ENCODE results near the gene BCAS2.
"Not testable (repeated sequence)": the region's sequence is repeated elsewhere in the genome, so short reads cannot be mapped to it uniquely, and the experiment has no call there.

The BCAS2 gene

GRCh38 chr1:114585231-114585630 is 3.8 kb upstream of the BCAS2 start:
- Histone ChIP-seq H2AFZ (ENCODE audit: low read depth, low read length) (no peak overlapping the region), H3K79me1 (replicated peaks; ENCODE audit: low read length, poor library complexity, severe bottlenecking) (peaks cover 6% of the 10 kb centered on the region), H3K27ac (ENCODE audit: low read length, poor library complexity, severe bottlenecking) (no peak overlapping the region), H3K36me3 (ENCODE audit: control insufficient read depth in 1 of 2, insufficient read depth in 2 of 2, low read depth in 1 of 2, low read length in 2 of 2) (peaks cover 0 to 18% of the 10 kb centered on the region in 2 experiments), H3K14ac (ENCODE audit: low read length in 2 of 2) (no peak overlapping the region), H2BK5ac (ENCODE audit: low read depth, low read length, poor library complexity, severe bottlenecking) (no peak overlapping the region), H2BK15ac (ENCODE audit: low read depth, poor library complexity, severe bottlenecking) (no peak overlapping the region), H2BK12ac (ENCODE audit: low read length in 2 of 2) (no peak overlapping the region), H2AK5ac (ENCODE audit: low read length, severe bottlenecking) (no peak overlapping the region), H3K9ac (ENCODE audit: low read length) (no peak overlapping the region), H3K9me3 (ENCODE audit: control insufficient read depth, low read length) (no peaks in the 10 kb centered on the region), H3K4me1 (ENCODE audit: control insufficient read depth, insufficient read depth, low read depth, low read length) (peaks cover 5% of the 10 kb centered on the region), H4K91ac (ENCODE audit: low read length) (no peak overlapping the region), H3K4me2 (ENCODE audit: low read length, poor library complexity, severe bottlenecking) (no peak overlapping the region), H3K4ac (ENCODE audit: low read depth in 1 of 2, low read length in 2 of 2) (no peak overlapping the region), H3K4me3 (ENCODE audit: insufficient read depth in 1 of 2, low read depth in 1 of 2, low read length in 2 of 2) (no peak overlapping the region), H3K23ac (ENCODE audit: low read length in 2 of 2) (no peak overlapping the region), H2BK120ac (ENCODE audit: low read depth, low read length) (no peak overlapping the region), H3K27me3 (ENCODE audit: control insufficient read depth in 1 of 2, insufficient read depth in 1 of 2, low read length in 2 of 2) (no peaks in the 10 kb centered on the region), H3K18ac (ENCODE audit: low read depth in 1 of 2, low read length in 2 of 2) (no peak overlapping the region), H4K8ac (ENCODE audit: low read length) (no peak overlapping the region)
- DNase-seq: no peak
- WGBS: no CpG with 5 or more reads among the region's 1 CpG

GRCh38 chr1:114574365-114574764 is 7.0 kb downstream of the BCAS2 start:
- Histone ChIP-seq H2AK5ac (ENCODE audit: low read length, severe bottlenecking) (no peak overlapping the region), H3K23ac (ENCODE audit: low read length in 2 of 2) (no peak overlapping the region), H4K8ac (ENCODE audit: low read length) (no peak overlapping the region), H2BK12ac (ENCODE audit: low read length in 2 of 2) (no peak overlapping the region), H4K91ac (ENCODE audit: low read length) (no peak overlapping the region), H3K4ac (ENCODE audit: low read depth in 1 of 2, low read length in 2 of 2) (no peak overlapping the region), H3K9ac (ENCODE audit: low read length) (no peak overlapping the region), H3K27ac (ENCODE audit: low read length, poor library complexity, severe bottlenecking) (no peak overlapping the region), H3K18ac (ENCODE audit: low read depth in 1 of 2, low read length in 2 of 2) (no peak overlapping the region), H2BK5ac (ENCODE audit: low read depth, low read length, poor library complexity, severe bottlenecking) (no peak overlapping the region), H3K4me1 (ENCODE audit: control insufficient read depth, insufficient read depth, low read depth, low read length) (no peaks in the 10 kb centered on the region), H3K36me3 (ENCODE audit: control insufficient read depth in 1 of 2, insufficient read depth in 2 of 2, low read depth in 1 of 2, low read length in 2 of 2) (peaks cover 34 to 91% of the 10 kb centered on the region in 2 experiments), H3K79me1 (replicated peaks; ENCODE audit: low read length, poor library complexity, severe bottlenecking) (peaks cover 24% of the 10 kb centered on the region), H2AFZ (ENCODE audit: low read depth, low read length) (no peak overlapping the region), H3K4me2 (ENCODE audit: low read length, poor library complexity, severe bottlenecking) (no peak overlapping the region), H3K9me3 (ENCODE audit: control insufficient read depth, low read length) (no peaks in the 10 kb centered on the region), H3K4me3 (ENCODE audit: insufficient read depth in 1 of 2, low read depth in 1 of 2, low read length in 2 of 2) (no peak overlapping the region), H3K27me3 (ENCODE audit: control insufficient read depth in 1 of 2, insufficient read depth in 1 of 2, low read length in 2 of 2) (no peaks in the 10 kb centered on the region), H3K14ac (ENCODE audit: low read length in 2 of 2) (no peak overlapping the region), H2BK120ac (ENCODE audit: low read depth, low read length) (no peak overlapping the region), H2BK15ac (ENCODE audit: low read depth, poor library complexity, severe bottlenecking) (no peak overlapping the region)
- no peak for DNase-seq
- no CpG with 5 or more reads among the region's 2 CpGs for WGBS

GRCh38 chr1:114564141-114564540 is 17.3 kb downstream of the BCAS2 start:
- H3K4me3 ChIP-seq (ENCODE audit: insufficient read depth in 1 of 2, low read depth in 1 of 2, low read length in 2 of 2): no peak overlapping the region
- peaks cover 18 to 49% of the 10 kb centered on the region in 2 experiments for H3K36me3 ChIP-seq (ENCODE audit: control insufficient read depth in 1 of 2, insufficient read depth in 2 of 2, low read depth in 1 of 2, low read length in 2 of 2)
- peaks cover 2% of the 10 kb centered on the region for H3K79me1 ChIP-seq (replicated peaks; ENCODE audit: low read length, poor library complexity, severe bottlenecking)
- H3K27me3 ChIP-seq (ENCODE audit: control insufficient read depth in 1 of 2, insufficient read depth in 1 of 2, low read length in 2 of 2): no peaks in the 10 kb centered on the region
- H2AFZ ChIP-seq (ENCODE audit: low read depth, low read length): no peak overlapping the region
- no peak overlapping the region for H2BK5ac ChIP-seq (ENCODE audit: low read depth, low read length, poor library complexity, severe bottlenecking)
- H2AK5ac ChIP-seq (ENCODE audit: low read length, severe bottlenecking): no peak overlapping the region
- H2BK12ac ChIP-seq (ENCODE audit: low read length in 2 of 2): no peak overlapping the region
- no peak overlapping the region for H3K18ac ChIP-seq (ENCODE audit: low read depth in 1 of 2, low read length in 2 of 2)
- no peak overlapping the region for H3K4me2 ChIP-seq (ENCODE audit: low read length, poor library complexity, severe bottlenecking)
- H3K27ac ChIP-seq (ENCODE audit: low read length, poor library complexity, severe bottlenecking): no peak overlapping the region
- no peak overlapping the region for H2BK15ac ChIP-seq (ENCODE audit: low read depth, poor library complexity, severe bottlenecking)
- no peaks in the 10 kb centered on the region for H3K4me1 ChIP-seq (ENCODE audit: control insufficient read depth, insufficient read depth, low read depth, low read length)
- no peak overlapping the region for H4K91ac ChIP-seq (ENCODE audit: low read length)
- no peak overlapping the region for H3K14ac ChIP-seq (ENCODE audit: low read length in 2 of 2)
- no peak overlapping the region for H3K23ac ChIP-seq (ENCODE audit: low read length in 2 of 2)
- H2BK120ac ChIP-seq (ENCODE audit: low read depth, low read length): no peak overlapping the region
- no peak overlapping the region for H3K4ac ChIP-seq (ENCODE audit: low read depth in 1 of 2, low read length in 2 of 2)
- H3K9me3 ChIP-seq (ENCODE audit: control insufficient read depth, low read length): no peaks in the 10 kb centered on the region
- DNase-seq: no peak
- H3K9ac ChIP-seq (ENCODE audit: low read length): no peak overlapping the region
- H4K8ac ChIP-seq (ENCODE audit: low read length): no peak overlapping the region

- H3K27me3 ChIP-seq (ENCODE audit: control insufficient read depth in 1 of 2, insufficient read depth in 1 of 2, low read length in 2 of 2); H2BK120ac ChIP-seq (ENCODE audit: low read depth, low read length); H3K79me1 ChIP-seq (replicated peaks; ENCODE audit: low read length, poor library complexity, severe bottlenecking); H3K4me1 ChIP-seq (ENCODE audit: control insufficient read depth, insufficient read depth, low read depth, low read length); H3K4ac ChIP-seq (ENCODE audit: low read depth in 1 of 2, low read length in 2 of 2); H3K23ac ChIP-seq (ENCODE audit: low read length in 2 of 2); H2BK12ac ChIP-seq (ENCODE audit: low read length in 2 of 2); H2BK5ac ChIP-seq (ENCODE audit: low read depth, low read length, poor library complexity, severe bottlenecking); H3K14ac ChIP-seq (ENCODE audit: low read length in 2 of 2); H3K4me3 ChIP-seq (ENCODE audit: insufficient read depth in 1 of 2, low read depth in 1 of 2, low read length in 2 of 2); H4K8ac ChIP-seq (ENCODE audit: low read length); H3K27ac ChIP-seq (ENCODE audit: low read length, poor library complexity, severe bottlenecking); H2BK15ac ChIP-seq (ENCODE audit: low read depth, poor library complexity, severe bottlenecking); H3K9me3 ChIP-seq (ENCODE audit: control insufficient read depth, low read length); H3K9ac ChIP-seq (ENCODE audit: low read length); DNase-seq; H2AK5ac ChIP-seq (ENCODE audit: low read length, severe bottlenecking); H3K4me2 ChIP-seq (ENCODE audit: low read length, poor library complexity, severe bottlenecking); H2AFZ ChIP-seq (ENCODE audit: low read depth, low read length); H4K91ac ChIP-seq (ENCODE audit: low read length); H3K18ac ChIP-seq (ENCODE audit: low read depth in 1 of 2, low read length in 2 of 2): not testable (repeated sequence)
- H3K36me3 ChIP-seq (ENCODE audit: control insufficient read depth in 1 of 2, insufficient read depth in 2 of 2, low read depth in 1 of 2, low read length in 2 of 2): peaks cover 16 to 38% of the 10 kb centered on the region in 2 experiments
- 100% methylated on average over 2 of the region's 3 CpGs for WGBS
Measured at GRCh38 chr1:114562978-114563510, 18.4 kb downstream of the BCAS2 start.

All from mesenchymal stem cell (in vitro differentiated cells and primary cell).